K562 (cell line): ENCODE data around the gene HVCN1. TPM values are rescaled to one million over a fixed set of nuclear protein-coding genes. Genes with fewer than 3 reads are reported as not detected.
A peak's percentile ranks its signal among the peaks of the same experiment; 100 is the strongest.

ENCODE experiments used
- ARID1B ChIP-seq: fragments of 450-650 bp; IDR thresholded peaks from 2 replicates; pipeline ENCODE4 v1.6.1; 2016; ENCODE audit warnings: antibody characterized with exemption, mild to moderate bottlenecking, inconsistent platforms
- E2F1 ChIP-seq: sonication (generic); formaldehyde crosslinking; IDR thresholded peaks from 2 replicates; pipeline ENCODE4 v1.8.1; 2023; ENCODE audit warnings: mild to moderate bottlenecking, missing genetic modification reagents, moderate library complexity
- HDAC2 ChIP-seq: fragments of 450-650 bp; IDR thresholded peaks from 2 replicates; pipeline ENCODE4 v1.6.1; 2016; ENCODE audit warnings: mild to moderate bottlenecking
- HNRNPLL ChIP-seq: fragments of 200-400 bp; formaldehyde crosslinking; IDR thresholded peaks from 2 replicates; pipeline ENCODE4 v1.6.1; 2017; ENCODE audit warnings: low read length, low read depth, mild to moderate bottlenecking; ENCODE audit not compliant: poor library complexity, severe bottlenecking
- MYC ChIP-seq, 2 experiments: fragments of 250-450 bp in 1 of 2; sonication (Bioruptor Pico) in 1 of 2; IDR thresholded peaks; 2 replicates each; pipeline versions ENCODE4 v1.5.1 to v1.6.1; 2012 to 2021; ENCODE audit warnings: low read depth in 2 of 2, borderline replicate concordance in 1 of 2, improper control_type of control experiment in 1 of 2, low read length in 1 of 2, mild to moderate bottlenecking in 1 of 2, moderate library complexity in 1 of 2
- RBM17 ChIP-seq: fragments of 200-400 bp; formaldehyde crosslinking; IDR thresholded peaks from 2 replicates; pipeline ENCODE4 v1.6.1; 2017; ENCODE audit warnings: low read depth, mild to moderate bottlenecking, low read length, borderline replicate concordance
- SETDB1 ChIP-seq: IDR thresholded peaks from one replicate; pipeline ENCODE4 v1.6.1; 2012; ENCODE audit warnings: low read length, control low read depth, inconsistent platforms
- SIRT6 ChIP-seq: IDR thresholded peaks from one replicate; pipeline ENCODE4 v1.6.1; 2012; ENCODE audit warnings: low read depth, mild to moderate bottlenecking, control low read depth, inconsistent platforms, low read length, moderate library complexity
- STAG1 ChIP-seq: sonication (generic); formaldehyde crosslinking; IDR thresholded peaks from 2 replicates; pipeline ENCODE4 v1.5.0; 2020; ENCODE audit warnings: missing genetic modification reagents, borderline replicate concordance
- SUPT5H ChIP-seq: fragments of 450-650 bp; IDR thresholded peaks from 2 replicates; pipeline ENCODE4 v1.6.1; 2016
- TAF9B ChIP-seq: fragments of 450-650 bp; IDR thresholded peaks from 2 replicates; pipeline ENCODE4 v1.6.1; 2018; ENCODE audit warnings: mild to moderate bottlenecking; ENCODE audit not compliant: partially characterized antibody
- TRIM25 ChIP-seq: fragments of 450-650 bp; IDR thresholded peaks from 2 replicates; pipeline ENCODE4 v1.7.0; 2016; ENCODE audit warnings: borderline replicate concordance
- TRIM28 ChIP-seq: fragments of 450-650 bp; IDR thresholded peaks from 2 replicates; pipeline ENCODE4 v1.6.1; 2017
- ZEB2 ChIP-seq: fragments of 450-650 bp; IDR thresholded peaks from 2 replicates; pipeline ENCODE4 v1.6.1; 2016
- ZFP36 ChIP-seq: fragments of 150-350 bp; IDR thresholded peaks from 2 replicates; pipeline ENCODE4 v1.6.1; 2018; ENCODE audit warnings: low read length, low read depth; ENCODE audit not compliant: partially characterized antibody
- ZHX1 ChIP-seq: fragments of 150-350 bp; conservative IDR thresholded peaks from 2 replicates; pipeline ENCODE4 v1.6.1; 2014; ENCODE audit warnings: low read length
- ZNF830 ChIP-seq: fragments of 250-450 bp; sonication (Bioruptor Pico); IDR thresholded peaks from 2 replicates; pipeline ENCODE4 v1.5.0; 2021; ENCODE audit warnings: mild to moderate bottlenecking
- polyA plus RNA-seq, 8 experiments: library from polyadenylated mRNA; depleted of rRNA in 4 of 8; stranded (reverse) in 5 of 8; unstranded in 3 of 8; fragments of >200 nt; fragmentation: Nextera tagmentation in 2 of 8; fragmentation: Illumina TruSeq in 1 of 8; extraction: Ambion mirVana in 2 of 8; extraction: Trizol in 1 of 8; gene quantifications; 2 replicates each; pipeline versions ENCODE4 v1.2.1 to v1.2.3, GENCODE V29; 2011 to 2014; ENCODE audit warnings: inconsistent platforms in 1 of 8, missing spikeins in 1 of 8
- total RNA-seq, 7 experiments: library from RNA; depleted of rRNA in 6 of 7; stranded (reverse); fragments of >200 nt in 6 of 7; fragmentation: Illumina TruSeq in 2 of 7; extraction: Trizol in 2 of 7; gene quantifications; 2 replicates each; pipeline versions ENCODE4 v1.2.1 to v1.2.3, GENCODE V29; 2011 to 2021; ENCODE audit warnings: low replicate concordance in 1 of 7
- TF ChIP-seq, protein P1 (sequence below): fragments of 200-400 bp; formaldehyde crosslinking; IDR thresholded peaks from 2 replicates; pipeline ENCODE4 v1.6.1; 2017; ENCODE audit warnings: mild to moderate bottlenecking, low read depth, low read length, moderate library complexity

Gene HVCN1
- total and polyA plus RNA-seq, 9 of the 15 experiments (the other 6 are each of a cell fraction or from before 2014, with no cell fraction given): 0.21 to 1.4 (median 0.74) TPM

DNA sequence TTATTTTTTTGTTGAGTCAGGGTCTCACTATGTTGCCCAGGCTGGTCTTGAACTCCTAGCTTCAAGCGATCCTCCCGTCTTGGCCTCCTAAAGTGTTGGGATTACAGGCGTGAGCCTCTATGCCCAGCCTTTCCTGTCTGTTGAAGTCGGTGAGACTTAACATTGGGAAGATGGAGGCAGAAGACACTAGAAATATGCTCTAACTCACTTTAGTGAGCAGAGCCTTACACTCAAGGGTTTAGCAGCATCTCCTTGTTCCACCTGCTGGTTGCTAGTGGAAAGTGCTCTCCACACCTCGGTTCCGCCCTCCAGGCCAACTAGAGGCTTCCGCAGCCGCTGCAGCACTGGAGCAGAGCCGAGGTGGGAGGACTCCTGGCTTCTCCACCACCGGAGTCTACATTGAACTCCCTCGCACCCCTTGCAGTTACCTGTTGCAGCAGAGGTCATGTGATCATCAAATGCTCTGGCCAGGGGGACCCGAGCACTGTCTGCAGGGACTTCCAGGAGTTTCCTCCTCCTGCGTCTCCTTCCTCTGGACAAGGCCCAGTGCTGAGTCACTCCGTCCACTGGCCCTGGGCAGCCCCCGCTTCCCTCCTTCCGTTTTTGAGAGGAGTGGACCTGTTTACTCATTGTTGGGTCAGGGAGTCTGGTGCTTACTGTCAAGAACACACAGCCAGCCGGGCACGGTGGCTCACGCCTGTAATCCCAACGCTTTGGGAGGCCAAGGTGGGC lies 9.4 kb upstream of the HVCN1 start (continued):
- TF ChIP-seq TRIM25: no peak
- TF ChIP-seq, protein P1, sequence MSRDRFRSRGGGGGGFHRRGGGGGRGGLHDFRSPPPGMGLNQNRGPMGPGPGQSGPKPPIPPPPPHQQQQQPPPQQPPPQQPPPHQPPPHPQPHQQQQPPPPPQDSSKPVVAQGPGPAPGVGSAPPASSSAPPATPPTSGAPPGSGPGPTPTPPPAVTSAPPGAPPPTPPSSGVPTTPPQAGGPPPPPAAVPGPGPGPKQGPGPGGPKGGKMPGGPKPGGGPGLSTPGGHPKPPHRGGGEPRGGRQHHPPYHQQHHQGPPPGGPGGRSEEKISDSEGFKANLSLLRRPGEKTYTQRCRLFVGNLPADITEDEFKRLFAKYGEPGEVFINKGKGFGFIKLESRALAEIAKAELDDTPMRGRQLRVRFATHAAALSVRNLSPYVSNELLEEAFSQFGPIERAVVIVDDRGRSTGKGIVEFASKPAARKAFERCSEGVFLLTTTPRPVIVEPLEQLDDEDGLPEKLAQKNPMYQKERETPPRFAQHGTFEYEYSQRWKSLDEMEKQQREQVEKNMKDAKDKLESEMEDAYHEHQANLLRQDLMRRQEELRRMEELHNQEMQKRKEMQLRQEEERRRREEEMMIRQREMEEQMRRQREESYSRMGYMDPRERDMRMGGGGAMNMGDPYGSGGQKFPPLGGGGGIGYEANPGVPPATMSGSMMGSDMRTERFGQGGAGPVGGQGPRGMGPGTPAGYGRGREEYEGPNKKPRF: no peak
- TF ChIP-seq SIRT6: no peak
- no peak for TF ChIP-seq ZHX1
- no peak for TF ChIP-seq TAF9B
- 0 out of 2 replicates have a peak, but pooled peaks have one; percentile 30 for TF ChIP-seq SUPT5H
- peak; percentile 75 for TF ChIP-seq HDAC2
- TF ChIP-seq ZFP36: peak; percentile 33
- peak; percentile 55 for TF ChIP-seq HNRNPLL
- TF ChIP-seq ZEB2: peak; percentile 83
- TF ChIP-seq ZNF830 (CRISPR knock-in tag): no peak
- TF ChIP-seq E2F1 (CRISPR knock-in tag): 0 out of 2 replicates have a peak, but pooled peaks have one; percentile 41
- TF ChIP-seq STAG1 (CRISPR knock-in tag): peak; percentile 51; the same call in 1 of the 2 replicates
- TF ChIP-seq ARID1B: peak; percentile 87
- TF ChIP-seq SETDB1: peak; percentile 37
- TF ChIP-seq RBM17: no peak
- TF ChIP-seq TRIM28: 0 out of 2 replicates have a peak, but pooled peaks have one; percentile 27
- 0 out of 2 replicates have a peak, but pooled peaks have one; percentile 41 for TF ChIP-seq MYC (IDR thresholded peaks at IDR 0.05; ENCODE audit: low read depth, low read length)
- TF ChIP-seq MYC (CRISPR knock-in tag; IDR thresholded peaks at IDR 0.05; ENCODE audit: borderline replicate concordance, low read depth): no peak
